PC-9 (cell line): ENCODE results near the gene SMOC2.

Experiments used
- EZH2 ChIP-seq: fragments of 200-600 bp; sonication (generic); IDR thresholded peaks from 2 replicates; pipeline ENCODE4 v1.8.0; 2017; ENCODE audit warnings: antibody characterized with exemption, low read depth
- TF ChIP-seq, protein P1 (sequence below): fragments of 200-600 bp; sonication (generic); conservative IDR thresholded peaks from 2 replicates; pipeline ENCODE4 v1.6.1; 2017; ENCODE audit warnings: mixed run types, antibody characterized with exemption, mild to moderate bottlenecking, moderate library complexity

DNA sequence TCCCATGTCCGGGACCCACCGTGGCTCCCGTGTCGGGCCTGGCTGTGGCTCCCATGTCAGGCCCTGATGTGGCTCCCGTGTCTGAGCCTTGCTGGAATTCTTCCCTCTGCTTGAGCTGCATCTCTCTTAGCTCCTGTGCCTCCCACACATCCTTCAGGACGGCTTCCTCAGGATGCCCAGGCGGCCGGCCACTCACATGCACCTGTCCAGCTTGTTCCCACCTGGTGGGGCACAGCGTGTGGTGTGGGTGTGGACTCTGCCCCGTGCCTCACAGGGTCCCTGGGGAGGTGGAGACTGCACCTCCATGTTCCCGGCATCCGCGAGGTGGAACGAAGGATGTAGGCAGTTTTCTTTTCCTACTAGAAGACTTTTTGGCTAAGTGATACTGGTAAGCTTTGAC, 170.7 kb downstream of the SMOC2 start:
- TF ChIP-seq, protein P1, sequence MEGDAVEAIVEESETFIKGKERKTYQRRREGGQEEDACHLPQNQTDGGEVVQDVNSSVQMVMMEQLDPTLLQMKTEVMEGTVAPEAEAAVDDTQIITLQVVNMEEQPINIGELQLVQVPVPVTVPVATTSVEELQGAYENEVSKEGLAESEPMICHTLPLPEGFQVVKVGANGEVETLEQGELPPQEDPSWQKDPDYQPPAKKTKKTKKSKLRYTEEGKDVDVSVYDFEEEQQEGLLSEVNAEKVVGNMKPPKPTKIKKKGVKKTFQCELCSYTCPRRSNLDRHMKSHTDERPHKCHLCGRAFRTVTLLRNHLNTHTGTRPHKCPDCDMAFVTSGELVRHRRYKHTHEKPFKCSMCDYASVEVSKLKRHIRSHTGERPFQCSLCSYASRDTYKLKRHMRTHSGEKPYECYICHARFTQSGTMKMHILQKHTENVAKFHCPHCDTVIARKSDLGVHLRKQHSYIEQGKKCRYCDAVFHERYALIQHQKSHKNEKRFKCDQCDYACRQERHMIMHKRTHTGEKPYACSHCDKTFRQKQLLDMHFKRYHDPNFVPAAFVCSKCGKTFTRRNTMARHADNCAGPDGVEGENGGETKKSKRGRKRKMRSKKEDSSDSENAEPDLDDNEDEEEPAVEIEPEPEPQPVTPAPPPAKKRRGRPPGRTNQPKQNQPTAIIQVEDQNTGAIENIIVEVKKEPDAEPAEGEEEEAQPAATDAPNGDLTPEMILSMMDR, result no peak
- TF ChIP-seq EZH2, result no peak
